B cell (primary cell): Measurements from ENCODE around the gene KRTAP5-1.

ENCODE experiments used
- EZH2 ChIP-seq: IDR thresholded peaks from 2 replicates; pipeline ENCODE4 v1.6.1; 2012; ENCODE audit warnings: borderline replicate concordance, low read depth, mild to moderate bottlenecking, moderate library complexity, low read length; ENCODE audit not compliant: insufficient read depth, poor library complexity, severe bottlenecking
- TF ChIP-seq, protein P1 (sequence below): fragments of 200-600 bp; IDR thresholded peaks from one replicate; pipeline ENCODE4 v1.8.0; 2022; ENCODE audit warnings: antibody characterized with exemption, mild to moderate bottlenecking

GRCh38 chr11:1567721-1568100, 17.4 kb downstream of the KRTAP5-1 start:
- TF ChIP-seq, protein P1, sequence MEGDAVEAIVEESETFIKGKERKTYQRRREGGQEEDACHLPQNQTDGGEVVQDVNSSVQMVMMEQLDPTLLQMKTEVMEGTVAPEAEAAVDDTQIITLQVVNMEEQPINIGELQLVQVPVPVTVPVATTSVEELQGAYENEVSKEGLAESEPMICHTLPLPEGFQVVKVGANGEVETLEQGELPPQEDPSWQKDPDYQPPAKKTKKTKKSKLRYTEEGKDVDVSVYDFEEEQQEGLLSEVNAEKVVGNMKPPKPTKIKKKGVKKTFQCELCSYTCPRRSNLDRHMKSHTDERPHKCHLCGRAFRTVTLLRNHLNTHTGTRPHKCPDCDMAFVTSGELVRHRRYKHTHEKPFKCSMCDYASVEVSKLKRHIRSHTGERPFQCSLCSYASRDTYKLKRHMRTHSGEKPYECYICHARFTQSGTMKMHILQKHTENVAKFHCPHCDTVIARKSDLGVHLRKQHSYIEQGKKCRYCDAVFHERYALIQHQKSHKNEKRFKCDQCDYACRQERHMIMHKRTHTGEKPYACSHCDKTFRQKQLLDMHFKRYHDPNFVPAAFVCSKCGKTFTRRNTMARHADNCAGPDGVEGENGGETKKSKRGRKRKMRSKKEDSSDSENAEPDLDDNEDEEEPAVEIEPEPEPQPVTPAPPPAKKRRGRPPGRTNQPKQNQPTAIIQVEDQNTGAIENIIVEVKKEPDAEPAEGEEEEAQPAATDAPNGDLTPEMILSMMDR: no peak
- TF ChIP-seq EZH2: no peak
